GM12878 (cell line): Measurements from ENCODE around the gene KIFC1. TPM values are rescaled to one million over a fixed set of nuclear protein-coding genes. Genes with fewer than 3 reads are reported as not detected.

ENCODE experiments used
- ATAC-seq: fragments of 200-7000 bp; cut with Tn5 transposase; 3 replicates; pipeline ENCODE4 v1.9.1; 2020; ENCODE audit warnings: mild to moderate bottlenecking, moderate library complexity
- Bru-seq: library from RNA; stranded (reverse); fragments of 400-500 nt; gene quantifications from one replicate; lab custom pipeline; 2021; lab: Mats Ljungman, UMichigan
- BruChase-seq, 2 experiments: library from RNA; stranded (reverse); fragments of 400-500 nt; gene quantifications; one replicate each; lab custom pipeline; 2021; lab: Mats Ljungman, UMichigan
- BruUV-seq: library from RNA; stranded (reverse); fragments of 400-500 nt; replicated peaks from 2 replicates; lab custom pipeline; 2021; lab: Mats Ljungman, UMichigan
- CTCF ChIA-PET: fragments of 300-600 bp; sonication (Branson Sonifier 250); formaldehyde crosslinking; extraction: SDS; loops from one replicate; lab custom pipeline; 2021; ENCODE audit warnings: inconsistent platforms; lab: Yijun Ruan, JAX
- POLR2A ChIA-PET: fragments of 350-600 bp; formaldehyde crosslinking; extraction: SDS; loops from one replicate; lab custom pipeline; 2021; ENCODE audit warnings: inconsistent platforms; lab: Charles Lee
- RAD21 ChIA-PET: fragments of 300-600 bp; sonication (Branson Sonifier 250); formaldehyde crosslinking; loops from one replicate; lab custom pipeline; 2023; ENCODE audit warnings: antibody characterized with exemption; ENCODE audit not compliant: unreplicated experiment; lab: Charles Lee
- SMC1A ChIA-PET: fragments of 300-600 bp; sonication (Branson Sonifier 250); formaldehyde crosslinking; loops from one replicate; lab custom pipeline; 2023; ENCODE audit not compliant: unreplicated experiment, uncharacterized antibody; lab: Charles Lee
- DNase-seq: peaks from one replicate; pipeline ENCODE4 v3.0.0-alpha.2; 2011; ENCODE audit warnings: low read depth, low spot score
- FAIRE-seq: peaks from 3 replicates; lab custom pipeline; 2011; peaks lifted over from hg19 to GRCh38; lab: Jason Lieb, UNC
- H2AFZ ChIP-seq: 2 replicates; pipeline ENCODE4 v1.6.0; 2011; ENCODE audit warnings: low read depth, low read length, control low read depth; ENCODE audit not compliant: control insufficient read depth
- H3K27ac ChIP-seq: 2 replicates; pipeline ENCODE4 v1.5.1; 2011; ENCODE audit warnings: control low read depth; ENCODE audit not compliant: control insufficient read depth, insufficient read depth
- H3K27me3 ChIP-seq, 2 experiments: replicated peaks in 1 of 2; 2 replicates each; pipeline versions ENCODE4 v1.6.0 to v1.6.1; 2011; ENCODE audit warnings: low read length in 1 of 2; ENCODE audit not compliant: control insufficient read depth in 2 of 2, insufficient read depth in 2 of 2
- H3K36me3 ChIP-seq, 2 experiments: 2 replicates each; pipeline ENCODE4 v1.5.1; 2011; ENCODE audit warnings: low read length in 1 of 2; ENCODE audit not compliant: control insufficient read depth in 2 of 2, insufficient read depth in 2 of 2
- H3K4me1 ChIP-seq: 2 replicates; pipeline ENCODE4 v1.6.1; 2011; ENCODE audit warnings: mild to moderate bottlenecking, low read length, moderate library complexity, mixed read lengths; ENCODE audit not compliant: control insufficient read depth, insufficient read depth
- H3K4me2 ChIP-seq: 2 replicates; pipeline ENCODE4 v1.6.0; 2011; ENCODE audit warnings: control low read depth; ENCODE audit not compliant: control insufficient read depth, insufficient read depth
- H3K4me3 ChIP-seq: fragments of 200-600 bp; sonication (generic); 2 replicates; pipeline ENCODE4 v1.5.1; 2016
- H3K79me2 ChIP-seq: 2 replicates; pipeline ENCODE4 v1.6.0; 2011; ENCODE audit warnings: low read length; ENCODE audit not compliant: control insufficient read depth, insufficient read depth
- H3K9ac ChIP-seq: 2 replicates; pipeline ENCODE4 v1.8.0; 2011; ENCODE audit warnings: low read length, control low read depth, mixed read lengths; ENCODE audit not compliant: control insufficient read depth, insufficient read depth
- H3K9me3 ChIP-seq: replicated peaks from 3 replicates; pipeline ENCODE4 v1.5.1; 2011; ENCODE audit warnings: mild to moderate bottlenecking, low read length; ENCODE audit not compliant: control insufficient read depth, insufficient read depth
- H4K20me1 ChIP-seq: 2 replicates; pipeline ENCODE4 v1.6.0; 2011; ENCODE audit not compliant: control insufficient read depth, insufficient read depth
- ESRRA ChIP-seq: IDR thresholded peaks from 2 replicates; pipeline ENCODE4 v1.6.1; 2012; ENCODE audit warnings: mild to moderate bottlenecking, low read length, improper control_type of control experiment
- FOS ChIP-seq: IDR thresholded peaks from 3 replicates; pipeline ENCODE4 v1.6.1; 2011; ENCODE audit warnings: borderline replicate concordance; ENCODE audit not compliant: insufficient read length; ENCODE audit errors: extremely low read depth
- KDM1A ChIP-seq: fragments of 200-600 bp; sonication (generic); IDR thresholded peaks from 2 replicates; pipeline ENCODE4 v1.6.1; 2016; ENCODE audit warnings: borderline replicate concordance
- LARP7 ChIP-seq: fragments of 450-650 bp; IDR thresholded peaks from 2 replicates; pipeline ENCODE4 v1.6.1; 2017; ENCODE audit warnings: mild to moderate bottlenecking
- MAX ChIP-seq: IDR thresholded peaks from 2 replicates; pipeline ENCODE4 v1.6.1; 2012; ENCODE audit warnings: low read depth, low read length, improper control_type of control experiment
- MEF2A ChIP-seq: IDR thresholded peaks from 2 replicates; pipeline ENCODE4 v1.6.1; 2011; ENCODE audit warnings: low read depth, mild to moderate bottlenecking, low read length, moderate library complexity; ENCODE audit not compliant: insufficient read depth
- MXI1 ChIP-seq: fragments of 150-350 bp; IDR thresholded peaks from 2 replicates; pipeline ENCODE4 v1.6.1; 2011; ENCODE audit warnings: low read depth, mild to moderate bottlenecking, inconsistent platforms, low read length, improper control_type of control experiment
- PAX5 ChIP-seq: IDR thresholded peaks from 2 replicates; pipeline ENCODE4 v1.6.1; 2011; ENCODE audit warnings: low read depth, low read length, borderline replicate concordance
- POLR2A ChIP-seq: IDR thresholded peaks from 2 replicates; pipeline ENCODE4 v1.6.1; 2011; ENCODE audit warnings: low read depth, mild to moderate bottlenecking, low read length
- POU2F2 ChIP-seq: IDR thresholded peaks from 3 replicates; pipeline ENCODE4 v1.6.1; 2011; ENCODE audit warnings: low read depth, mild to moderate bottlenecking, low read length, borderline replicate concordance
- SIX5 ChIP-seq: IDR thresholded peaks from 2 replicates; pipeline ENCODE4 v1.6.1; 2011; ENCODE audit warnings: mild to moderate bottlenecking, low read depth, low read length, moderate library complexity; ENCODE audit not compliant: severe bottlenecking
- SUPT20H ChIP-seq: IDR thresholded peaks from 2 replicates; pipeline ENCODE4 v1.6.1; 2011; ENCODE audit warnings: low read depth, mild to moderate bottlenecking, low read length, moderate library complexity, borderline replicate concordance; ENCODE audit not compliant: control insufficient read depth
- TCF7 ChIP-seq: IDR thresholded peaks from 2 replicates; pipeline ENCODE4 v1.6.1; 2014; ENCODE audit warnings: antibody characterized with exemption, borderline replicate concordance
- YBX1 ChIP-seq: fragments of 450-650 bp; IDR thresholded peaks from 2 replicates; pipeline ENCODE4 v1.6.1; 2016; ENCODE audit warnings: antibody characterized with exemption
- ZBTB40 ChIP-seq: fragments of 450-650 bp; IDR thresholded peaks from 2 replicates; pipeline ENCODE4 v1.6.1; 2016; ENCODE audit warnings: mild to moderate bottlenecking, moderate library complexity, borderline replicate concordance
- WGBS: methylation state at CpG from one replicate; pipeline ENCODE4 v1.1.6; 2016; ENCODE audit warnings: low lambda C conversion rate; ENCODE audit not compliant: insufficient replicate concordance, insufficient coverage; ENCODE audit errors: missing lambda C conversion rate; 5-methylcytosine and 5-hydroxymethylcytosine counted together
- in situ Hi-C: fragments of 300-500 bp; cut with MboI; formaldehyde crosslinking; loops from 9 replicates; pipeline ENCODE4 v1.14.3; 2018; ENCODE audit warnings: mixed read lengths
- intact Hi-C: fragments of 100-400 bp; cut with micrococcal nuclease; formaldehyde crosslinking; loops from one replicate; pipeline ENCODE4 v1.14.2; 2022; ENCODE audit not compliant: unreplicated experiment
- long read RNA-seq, 2 experiments: library from polyadenylated mRNA; unstranded; transcript quantifications; one replicate each; pipeline ENCODE4 v2.0.0, GENCODE V29; 2019 to 2020
- polyA minus RNA-seq, 3 experiments: library from RNA; depleted of rRNA, polyadenylated mRNA; stranded (reverse); fragments of >200 nt; gene quantifications; 2 replicates each; pipeline ENCODE4 v1.2.3, GENCODE V29; 2011
- polyA plus RNA-seq, 11 experiments: library from polyadenylated mRNA; depleted of rRNA in 4 of 11; unstranded in 6 of 11; stranded (reverse) in 5 of 11; fragments of >200 nt; fragmentation: Nextera tagmentation in 4 of 11; fragmentation: Illumina TruSeq in 1 of 11; extraction: Ambion mirVana in 4 of 11; extraction: Trizol in 1 of 11; gene quantifications; 1 replicate in 1 of 11; 2 replicates in 10 of 11; pipeline versions ENCODE4 v1.2.1 to v1.2.3, GENCODE V29; 2011 to 2016; ENCODE audit warnings: inconsistent platforms in 2 of 11, missing spikeins in 2 of 11, low read depth in 1 of 11
- total RNA-seq, 4 experiments: library from RNA; depleted of rRNA in 3 of 4; stranded (reverse); fragments of >200 nt in 3 of 4; fragmentation: Illumina TruSeq in 1 of 4; extraction: Trizol in 1 of 4; gene quantifications; 2 replicates each; pipeline versions ENCODE4 v1.2.1 to v1.2.3, GENCODE V29; 2013 to 2021

The KIFC1 gene
- total RNA-seq (2013; cell fraction: nucleolus; rRNA removed): 45.8 and 51.5 TPM in 2 replicates
- 44.5 and 50.3 TPM in 2 replicates for total RNA-seq (2014; rRNA removed)
- total RNA-seq (2014; rRNA removed; fragmentation: Illumina TruSeq; extraction: Trizol): 52.9 and 58.5 TPM in 2 replicates
- total RNA-seq (2021): 69.2 and 80.8 TPM in 2 replicates
- 16.6 TPM for polyA plus RNA-seq (2011; ENCODE audit: low read depth)
- 60.6 and 69.3 TPM in 2 replicates for polyA plus RNA-seq (2011; rRNA removed)
- polyA plus RNA-seq (2011; cell fraction: cytosol; rRNA removed): 92.5 and 114 TPM in 2 replicates
- 120 and 185 TPM in 2 replicates for polyA plus RNA-seq (2011; cell fraction: nucleus; rRNA removed)
- 33.1 and 39.8 TPM in 2 replicates for polyA plus RNA-seq (2012)
- 53.9 and 63.1 TPM in 2 replicates for polyA plus RNA-seq (2014; fragmentation: Illumina TruSeq; extraction: Trizol)
- polyA plus RNA-seq (2014; fragmentation: Nextera tagmentation; extraction: Ambion mirVana): 1 to 10 TPM; 1.8 to 2.9 TPM
- polyA plus RNA-seq (2014; rRNA removed): 82.6 and 87.4 TPM in 2 replicates
- 10 to 100 TPM; 22.6 to 31.0 TPM for polyA plus RNA-seq (2016; fragmentation: Nextera tagmentation; extraction: Ambion mirVana)
- 75.6 and 95.8 TPM in 2 replicates for polyA minus RNA-seq (2011; rRNA and poly(A)+ RNA removed)
- polyA minus RNA-seq (2011; cell fraction: cytosol; rRNA and poly(A)+ RNA removed): 37.8 and 41.3 TPM in 2 replicates
- 49.3 and 88.3 TPM in 2 replicates for polyA minus RNA-seq (2011; cell fraction: nucleus; rRNA and poly(A)+ RNA removed)
- Bru-seq, nascent RNA: percentile 82 among the genes with signal in this experiment
- BruChase-seq, experiment 1, labeled RNA remaining after a 6-hour chase: percentile 84 among the genes with signal in this experiment
- percentile 88 among the genes with signal in this experiment for BruChase-seq, experiment 2, labeled RNA remaining after a 2-hour chase
- long read RNA-seq, experiment 1, transcript KIFC1-211 (11 exons, 2,706 nt): major isoform, 13 of 17 reads
- long read RNA-seq, experiment 1, partial matches to known transcripts: 3 of 17 reads
- long read RNA-seq, experiment 1, other reads (novel, unspliced or antisense): 1 of 17 reads
- long read RNA-seq, experiment 2, partial matches to known transcripts: 9 of 14 reads
- long read RNA-seq, experiment 2, other reads (novel, unspliced or antisense): 2 of 14 reads

- Histone ChIP-seq H3K36me3 (peaks cover 0 to 2% of the 10 kb centered on the region in 2 experiments; a peak in 1 of 4 replicates), H3K27me3 (no peaks in the 10 kb centered on the region), H3K4me3 (peak within 1 kb of the TSS; percentile 74), H3K4me1 (peaks cover 6% of the 10 kb centered on the region), H2AFZ (peak within 1 kb of the TSS; percentile 95), H3K9ac (peak within 1 kb of the TSS; percentile 94), H3K79me2 (peaks cover 47% of the 10 kb centered on the region), H3K4me2 (peak within 1 kb of the TSS; percentile 97), H3K9me3 (no peaks in the 10 kb centered on the region), H4K20me1 (no peaks in the 10 kb centered on the region), H3K27ac (peak within 1 kb of the TSS; percentile 91)
- FAIRE-seq: peak; percentile 93
- SMC1A ChIA-PET: interaction anchor here (0.7 to 1.2 kb wide), 5 partner anchors 28 to 142 kb away, joined by 3 to 8 read pairs (median 5); partner anchors contain the start of genes RPS18, SYNGAP1 and VPS52
- RAD21 ChIA-PET: interaction anchor here (1.0 to 2.4 kb wide), 3 partner anchors 35 to 63 kb away, joined by 3 to 11 read pairs (median 7); partner anchors contain the start of gene ZBTB9
- intact Hi-C loops: loop anchor here (2.0 to 5.0 kb wide), 3 partner anchors 27 to 114 kb away; partner anchors contain the start of genes B3GALT4 and CUTA
- DNase-seq: peak; percentile 99
- WGBS: under 1% methylated on average over 60 of the region's 67 CpGs
- in situ Hi-C loops: no loop called here
- BruUV-seq: no TSS peak
- CTCF ChIA-PET: interaction anchor here (0.6 to 1.7 kb wide), 23 partner anchors 9 to 320 kb away, joined by 3 to 19 read pairs (median 4); partner anchors contain the start of genes B3GALT4, SYNGAP1, ZBTB22 and ZBTB9
- peak; percentile 97 for ATAC-seq
- POLR2A ChIA-PET: interaction anchor here (0.6 to 1.3 kb wide), 7 partner anchors 19 to 92 kb away, joined by 3 to 4 read pairs (median 3); partner anchors contain the start of genes CUTA, SYNGAP1 and ZBTB9
- TF ChIP-seq ZBTB40 (peak; percentile 91), LARP7 (peak; percentile 42; the same call in 1 of the 2 replicates), YBX1 (no peak), PAX5 (peak; percentile 98), POLR2A (peak; percentile 90), MEF2A (0 out of 2 replicates have a peak, but pooled peaks have one; percentile 30), POU2F2 (0 out of 3 replicates have a peak, but pooled peaks have one; percentile 30), MAX (no peak; the same call in 1 of the 2 replicates), ESRRA (no peak), SIX5 (no peak), SUPT20H (no peak), KDM1A (no peak), MXI1 (peak; percentile 91; the same call in 1 of the 2 replicates), TCF7 (no peak), FOS (peak; percentile 35)
Observed at GRCh38 chr6:33391278-33391921, at the start of gene KIFC1. KIFC1 (plus strand) TSS chr6:33391823; CDS start chr6:33391986, 163 bp downstream.
